ENCODE results near the gene FGF12. TPM values are rescaled to one million over a fixed set of nuclear protein-coding genes. Genes with fewer than 3 reads are reported as not detected.

The FGF12 gene
- total and polyA plus RNA-seq, 2 donors (not counting 1 experiment from before 2014, with no cell fraction given): 0.17 TPM; not detected in 1

DNA sequence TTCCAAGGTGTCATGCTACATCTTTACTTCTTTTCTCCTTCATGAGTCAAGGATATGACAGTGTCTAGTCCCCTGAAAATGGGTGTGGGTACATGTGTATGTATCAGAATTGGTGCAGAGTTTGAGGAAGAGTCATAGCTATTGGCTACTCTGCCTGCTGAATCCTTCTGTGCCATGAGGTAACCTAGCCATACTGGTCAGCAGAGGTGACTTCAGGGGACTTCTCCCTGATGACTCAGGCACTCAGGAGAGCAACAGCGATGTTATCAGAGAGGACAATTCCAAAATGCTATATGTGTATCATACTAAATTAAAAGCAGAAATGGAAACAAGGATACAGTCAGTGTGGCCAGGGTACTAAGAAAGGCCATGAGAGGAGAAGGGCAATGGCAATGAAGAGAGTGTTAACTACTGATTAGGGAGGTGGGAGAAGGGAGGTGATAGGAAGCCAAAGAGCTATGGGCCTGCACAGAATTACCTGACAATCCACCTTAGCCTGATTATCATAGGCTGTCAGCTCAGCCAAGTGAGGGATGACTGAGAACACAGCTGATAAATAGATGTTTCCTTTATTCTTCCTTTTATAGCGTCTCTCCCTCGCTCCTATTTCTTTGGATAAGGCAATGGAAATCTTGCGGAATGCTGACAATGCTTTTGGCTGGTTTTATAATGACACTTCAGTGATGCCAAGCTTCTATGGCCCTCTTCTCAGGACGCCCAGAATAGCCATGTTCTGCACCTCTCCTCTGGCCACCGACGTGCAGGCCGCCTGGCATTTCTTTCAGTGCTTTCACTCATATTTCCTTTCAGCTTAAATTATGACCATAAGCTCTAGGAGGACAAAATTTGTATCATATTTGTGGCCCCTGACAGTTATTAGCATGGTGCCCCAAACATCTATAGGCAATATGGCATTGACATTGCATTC, 90.6 kb downstream of the FGF12 start:
- Histone ChIP-seq H3K9ac (ENCODE audit: insufficient read depth, low read length) (no peak overlapping the region), H4K20me1 (ENCODE audit: control insufficient read depth, extremely low read depth, insufficient read depth, low read length) (no peaks in the 10 kb centered on the region)

DNA sequence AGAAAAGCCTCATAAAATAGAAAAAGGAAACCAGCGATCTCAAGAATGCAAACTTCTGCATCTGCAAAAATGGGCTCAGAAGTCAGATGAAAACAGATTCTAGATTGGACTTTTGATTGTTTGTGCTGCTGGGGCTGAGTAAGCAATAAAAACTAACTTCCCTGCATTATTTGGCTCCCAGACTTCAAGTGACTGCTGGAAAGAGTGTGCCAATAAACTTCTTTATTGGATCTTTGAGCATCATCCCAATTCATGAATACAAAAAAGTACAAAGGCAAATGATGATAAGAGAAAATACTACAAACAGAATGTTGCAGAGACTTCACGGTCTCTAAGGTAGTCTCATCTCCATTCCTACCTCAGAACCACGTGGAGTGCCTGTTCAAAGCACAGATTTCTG, 97.9 kb downstream of the FGF12 start:
- H3K27ac ChIP-seq (ENCODE audit: insufficient read depth, low read length): no peak overlapping the region
- H3K9ac ChIP-seq (ENCODE audit: insufficient read depth, low read length): no peak overlapping the region
- no peak overlapping the region for H2AFZ ChIP-seq (ENCODE audit: low read length)
- H3K4me2 ChIP-seq (ENCODE audit: extremely low read depth, insufficient read depth, low read length): no peak overlapping the region
- H3K36me3 ChIP-seq (ENCODE audit: control insufficient read depth, insufficient read depth, low read length): no peaks in the 10 kb centered on the region
- H3K27me3 ChIP-seq (ENCODE audit: control insufficient read depth, insufficient read depth, low read length): no peaks in the 10 kb centered on the region
- no peaks in the 10 kb centered on the region for H4K20me1 ChIP-seq (ENCODE audit: control insufficient read depth, extremely low read depth, insufficient read depth, low read length)
- H3K79me2 ChIP-seq (ENCODE audit: control insufficient read depth, insufficient read depth, low read length): no peaks in the 10 kb centered on the region
- no peaks in the 10 kb centered on the region for H3K4me1 ChIP-seq (ENCODE audit: control insufficient read depth, extremely low read depth, insufficient read depth, low read length)
- TF ChIP-seq, protein P1, sequence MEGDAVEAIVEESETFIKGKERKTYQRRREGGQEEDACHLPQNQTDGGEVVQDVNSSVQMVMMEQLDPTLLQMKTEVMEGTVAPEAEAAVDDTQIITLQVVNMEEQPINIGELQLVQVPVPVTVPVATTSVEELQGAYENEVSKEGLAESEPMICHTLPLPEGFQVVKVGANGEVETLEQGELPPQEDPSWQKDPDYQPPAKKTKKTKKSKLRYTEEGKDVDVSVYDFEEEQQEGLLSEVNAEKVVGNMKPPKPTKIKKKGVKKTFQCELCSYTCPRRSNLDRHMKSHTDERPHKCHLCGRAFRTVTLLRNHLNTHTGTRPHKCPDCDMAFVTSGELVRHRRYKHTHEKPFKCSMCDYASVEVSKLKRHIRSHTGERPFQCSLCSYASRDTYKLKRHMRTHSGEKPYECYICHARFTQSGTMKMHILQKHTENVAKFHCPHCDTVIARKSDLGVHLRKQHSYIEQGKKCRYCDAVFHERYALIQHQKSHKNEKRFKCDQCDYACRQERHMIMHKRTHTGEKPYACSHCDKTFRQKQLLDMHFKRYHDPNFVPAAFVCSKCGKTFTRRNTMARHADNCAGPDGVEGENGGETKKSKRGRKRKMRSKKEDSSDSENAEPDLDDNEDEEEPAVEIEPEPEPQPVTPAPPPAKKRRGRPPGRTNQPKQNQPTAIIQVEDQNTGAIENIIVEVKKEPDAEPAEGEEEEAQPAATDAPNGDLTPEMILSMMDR (conservative IDR thresholded peaks at IDR 0.05 in 1 of 2, IDR thresholded peaks at IDR 0.05 in 1 of 2; ENCODE audit: low read depth in 1 of 2, low read length in 2 of 2): no peak
- TF ChIP-seq EZH2 (IDR thresholded peaks at IDR 0.05; ENCODE audit: low read length, missing control alignments): no peak
- DNase-seq (ENCODE audit: low read depth in 2 of 2): no peak
- no peak overlapping the region for H3K4me3 ChIP-seq (replicated peaks in 1 of 4; ENCODE audit: control extremely low read depth in 1 of 4, insufficient read depth in 1 of 4, low read depth in 3 of 4, low read length in 4 of 4)
- no peaks in the 10 kb centered on the region for H3K9me3 ChIP-seq (ENCODE audit: control insufficient read depth, insufficient read depth, low read depth, low read length)

More for the DNA sequence above, 90.6 kb downstream of the FGF12 start:
- Histone ChIP-seq H3K9me3 (ENCODE audit: control insufficient read depth, insufficient read depth, low read depth, low read length) (no peaks in the 10 kb centered on the region), H3K27ac (ENCODE audit: insufficient read depth, low read length) (no peak overlapping the region), H2AFZ (ENCODE audit: low read length) (no peak overlapping the region), H3K4me2 (ENCODE audit: extremely low read depth, insufficient read depth, low read length) (no peak overlapping the region), H3K79me2 (ENCODE audit: control insufficient read depth, insufficient read depth, low read length) (no peaks in the 10 kb centered on the region), H3K36me3 (ENCODE audit: control insufficient read depth, insufficient read depth, low read length) (no peaks in the 10 kb centered on the region), H3K27me3 (ENCODE audit: control insufficient read depth, insufficient read depth, low read length) (no peaks in the 10 kb centered on the region), H3K4me1 (ENCODE audit: control insufficient read depth, extremely low read depth, insufficient read depth, low read length) (no peaks in the 10 kb centered on the region), H3K4me3 (replicated peaks in 1 of 4; ENCODE audit: control extremely low read depth in 1 of 4, insufficient read depth in 1 of 4, low read depth in 3 of 4, low read length in 4 of 4) (no peak overlapping the region)
- TF ChIP-seq, protein P1 (conservative IDR thresholded peaks at IDR 0.05 in 1 of 2, IDR thresholded peaks at IDR 0.05 in 1 of 2; ENCODE audit: low read depth in 1 of 2, low read length in 2 of 2): no peak
- no peak for TF ChIP-seq EZH2 (IDR thresholded peaks at IDR 0.05; ENCODE audit: low read length, missing control alignments)
- no peak for DNase-seq (ENCODE audit: low read depth in 2 of 2)

DNA sequence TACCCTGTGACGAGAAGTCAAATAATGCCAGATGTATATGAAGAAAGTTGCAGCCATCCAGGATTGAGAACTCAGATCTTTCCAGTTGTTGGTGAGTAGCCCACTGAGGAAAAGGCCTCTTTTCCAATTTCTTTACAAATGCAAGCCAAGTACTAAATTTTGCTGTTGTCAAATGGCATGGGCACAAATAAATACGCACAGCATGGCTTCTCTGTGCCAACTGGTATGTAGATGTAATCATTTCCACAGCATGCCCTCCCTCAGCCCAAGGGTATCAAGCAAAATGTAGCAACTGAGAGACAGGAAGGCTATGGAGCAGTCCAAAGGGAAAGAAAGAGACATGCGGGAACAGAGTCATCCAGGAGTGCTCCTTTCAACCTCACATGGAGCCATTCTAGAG, 105.4 kb downstream of the FGF12 start:
- no peaks in the 10 kb centered on the region for H3K27me3 ChIP-seq (ENCODE audit: control insufficient read depth, insufficient read depth, low read length)
- no peak overlapping the region for H3K4me3 ChIP-seq (replicated peaks in 1 of 4; ENCODE audit: control extremely low read depth in 1 of 4, insufficient read depth in 1 of 4, low read depth in 3 of 4, low read length in 4 of 4)
- TF ChIP-seq EZH2 (IDR thresholded peaks at IDR 0.05; ENCODE audit: low read length, missing control alignments): no peak
- H2AFZ ChIP-seq (ENCODE audit: low read length): no peak overlapping the region
- H3K9ac ChIP-seq (ENCODE audit: insufficient read depth, low read length): no peak overlapping the region
- no peaks in the 10 kb centered on the region for H3K36me3 ChIP-seq (ENCODE audit: control insufficient read depth, insufficient read depth, low read length)
- H3K9me3 ChIP-seq (ENCODE audit: control insufficient read depth, insufficient read depth, low read depth, low read length): no peaks in the 10 kb centered on the region
- no peaks in the 10 kb centered on the region for H3K4me1 ChIP-seq (ENCODE audit: control insufficient read depth, extremely low read depth, insufficient read depth, low read length)
- no peak overlapping the region for H3K4me2 ChIP-seq (ENCODE audit: extremely low read depth, insufficient read depth, low read length)
- no peaks in the 10 kb centered on the region for H4K20me1 ChIP-seq (ENCODE audit: control insufficient read depth, extremely low read depth, insufficient read depth, low read length)
- DNase-seq (ENCODE audit: low read depth in 2 of 2): no peak
- no peak overlapping the region for H3K27ac ChIP-seq (ENCODE audit: insufficient read depth, low read length)
- no peaks in the 10 kb centered on the region for H3K79me2 ChIP-seq (ENCODE audit: control insufficient read depth, insufficient read depth, low read length)
